ENCODE measurements around the gene ATP1A1.
A peak's percentile ranks its signal among the peaks of the same experiment; 100 is the strongest.

Gene ATP1A1

DNA sequence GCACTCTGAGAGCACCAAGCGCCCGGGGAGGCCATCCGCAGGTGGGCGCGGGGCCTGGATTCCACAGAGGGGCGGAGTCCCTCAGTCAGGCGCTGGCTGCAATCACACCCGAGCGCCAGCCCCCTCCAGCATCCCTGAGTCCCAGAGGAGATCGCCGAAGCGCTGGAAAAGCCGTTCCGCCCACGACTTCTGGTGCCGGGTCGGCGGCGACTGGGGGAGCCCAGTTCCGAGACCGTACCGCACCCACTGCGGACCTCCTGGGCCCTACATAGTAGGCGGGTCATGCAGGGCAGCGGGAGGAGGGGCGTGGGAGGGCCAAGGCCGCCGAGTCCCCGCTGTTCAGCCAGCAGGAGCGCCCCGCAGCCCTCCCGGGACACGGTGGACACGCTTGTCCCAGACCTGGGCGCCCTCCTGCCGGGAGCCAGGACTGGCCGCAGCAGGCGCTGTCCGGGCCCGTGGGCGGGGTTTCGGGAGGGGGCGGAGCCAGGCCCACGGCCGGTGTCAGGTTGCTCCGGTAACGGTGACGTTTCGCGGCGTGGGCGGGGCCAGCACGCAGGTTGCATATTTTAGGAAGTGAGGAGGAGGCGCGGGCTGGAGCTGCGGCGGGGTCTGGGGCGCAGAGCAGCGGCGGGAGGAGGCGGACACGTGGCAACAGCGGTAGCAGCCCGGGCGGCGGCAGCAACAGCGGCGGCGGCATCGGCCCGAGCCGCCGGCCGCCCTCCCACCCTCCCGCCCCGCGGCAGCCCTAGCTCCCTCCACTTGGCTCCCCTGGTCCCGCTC is at the start of gene ATP1A1:
Gene ATP1A1, plus strand, starts transcription at position 594 of the 780 bp plus-strand sequence. CDS start 268 bp downstream, outside the sequence.
- DNase-seq = peak; percentile 97

- DNase-seq = no peak
These were observed 49.6 kb upstream of the ATP1A1 start for GRCh38 chr1:116323491-116323890.

GRCh38 chr1:116324411-116324810 is 48.6 kb upstream of the ATP1A1 start:
- no peak for DNase-seq

DNA sequence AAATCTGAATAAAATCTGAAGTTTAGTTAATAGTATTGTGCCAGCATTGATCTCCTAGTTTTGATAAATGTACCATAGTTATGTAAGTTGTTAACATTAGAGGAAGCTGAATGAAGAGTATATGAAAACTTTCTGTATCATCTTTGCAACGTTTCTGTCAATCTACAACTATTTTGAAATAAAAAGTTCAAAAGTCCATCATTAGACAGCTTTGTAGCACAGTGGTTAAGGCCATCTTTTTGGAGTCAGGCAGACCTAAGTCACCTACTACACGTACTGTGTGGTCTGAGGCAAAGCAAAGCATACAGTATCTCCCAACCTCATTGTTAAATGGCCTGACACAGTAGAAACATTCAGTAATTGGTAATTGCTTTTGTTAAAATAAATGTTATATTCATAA is 47.9 kb upstream of the ATP1A1 start:
- DNase-seq = no peak

GRCh38 chr1:116325922-116326321 is 47.1 kb upstream of the ATP1A1 start:
- peak; percentile 71 for DNase-seq

DNA sequence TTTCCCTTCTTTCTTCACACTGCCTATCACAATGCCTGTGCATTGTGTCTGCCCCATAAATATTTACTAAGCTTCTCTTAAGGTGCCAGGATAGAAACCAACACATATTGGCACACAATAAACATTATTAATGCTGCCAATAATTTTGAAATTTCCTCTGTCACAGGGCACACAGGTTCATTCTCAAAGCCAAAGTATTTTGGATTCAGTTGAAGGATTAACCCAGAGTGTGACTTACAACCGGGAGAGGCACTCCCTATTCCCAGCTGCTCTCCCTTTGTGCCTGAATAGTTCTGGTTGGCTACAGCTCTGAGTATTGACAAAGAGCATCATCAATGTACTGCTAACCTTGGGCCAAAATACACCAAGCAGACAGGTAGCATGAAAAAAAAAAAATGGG is 46.6 kb upstream of the ATP1A1 start:
- no peak for DNase-seq

DNA sequence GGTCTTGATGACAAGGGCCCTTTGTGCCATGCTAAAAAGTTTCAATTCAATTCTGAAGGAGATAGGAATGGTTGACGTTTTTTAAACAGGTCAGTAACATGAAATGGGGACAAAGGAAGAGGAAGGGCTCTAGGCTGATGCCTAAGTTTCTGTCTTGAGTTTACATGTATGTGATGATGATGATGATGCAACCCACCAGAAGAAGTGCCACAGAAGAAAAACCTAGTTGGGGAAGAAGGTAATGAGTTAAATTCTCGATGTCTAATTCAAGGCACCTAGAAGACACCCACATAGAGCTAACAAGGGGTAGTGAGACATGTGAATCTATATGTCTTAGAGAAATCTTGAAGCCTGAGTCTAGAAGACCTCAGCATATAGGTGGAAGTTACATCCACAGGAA is 44.4 kb upstream of the ATP1A1 start:
- DNase-seq = no peak

DNA sequence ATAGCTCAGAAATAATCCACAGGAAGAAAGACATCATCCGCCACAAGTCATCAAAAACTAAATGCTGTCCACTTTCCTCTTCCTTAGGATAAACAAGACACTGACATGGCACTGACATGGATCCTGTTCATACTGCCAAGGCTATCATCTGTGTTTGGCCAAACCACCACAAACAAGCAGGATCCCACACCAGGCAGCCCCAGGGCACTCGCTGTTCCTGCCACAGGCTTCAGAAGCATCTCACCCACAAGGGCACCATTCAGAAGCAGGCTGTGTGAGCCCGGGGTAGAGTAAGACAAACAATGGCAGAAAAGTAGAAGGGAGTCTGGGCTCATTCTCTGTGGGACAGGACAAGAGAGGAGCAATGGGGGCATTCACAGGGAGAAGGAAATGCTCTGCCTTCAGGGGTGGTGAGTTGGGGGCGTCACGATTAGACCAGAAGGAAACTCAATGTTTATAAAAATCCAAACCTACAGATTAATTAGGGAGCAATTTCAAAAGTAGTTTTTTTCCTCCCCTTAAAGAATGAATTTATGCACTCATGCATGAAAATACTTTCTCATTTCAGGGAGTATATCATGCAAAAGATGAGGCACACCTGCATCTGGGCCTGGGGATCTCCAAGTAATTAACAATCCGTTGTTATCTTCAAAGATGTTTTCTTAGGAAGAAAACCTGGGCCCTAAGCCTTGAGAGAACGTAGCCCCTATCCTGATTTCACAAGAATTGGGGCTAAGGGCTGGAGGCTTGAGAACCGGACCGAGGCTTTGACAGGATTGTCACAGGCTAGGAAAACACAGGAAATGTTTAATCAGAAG is 43.3 kb upstream of the ATP1A1 start:
- no peak for DNase-seq

DNA sequence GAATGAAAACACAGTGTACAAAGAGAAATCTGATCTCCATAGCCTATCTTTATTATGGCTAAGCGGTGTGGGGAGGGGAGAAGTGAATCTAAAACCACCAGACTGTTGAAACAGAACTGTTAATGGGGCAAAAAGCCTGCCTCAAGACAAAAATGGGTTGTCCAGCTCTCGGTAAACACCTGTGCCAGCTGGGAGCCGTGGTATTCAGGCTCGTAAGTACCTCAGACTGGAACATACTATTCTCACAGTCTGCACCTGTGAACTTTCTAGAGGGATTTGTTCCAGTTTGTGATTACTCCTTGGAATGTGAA is 42.7 kb upstream of the ATP1A1 start:
- no peak for DNase-seq

DNA sequence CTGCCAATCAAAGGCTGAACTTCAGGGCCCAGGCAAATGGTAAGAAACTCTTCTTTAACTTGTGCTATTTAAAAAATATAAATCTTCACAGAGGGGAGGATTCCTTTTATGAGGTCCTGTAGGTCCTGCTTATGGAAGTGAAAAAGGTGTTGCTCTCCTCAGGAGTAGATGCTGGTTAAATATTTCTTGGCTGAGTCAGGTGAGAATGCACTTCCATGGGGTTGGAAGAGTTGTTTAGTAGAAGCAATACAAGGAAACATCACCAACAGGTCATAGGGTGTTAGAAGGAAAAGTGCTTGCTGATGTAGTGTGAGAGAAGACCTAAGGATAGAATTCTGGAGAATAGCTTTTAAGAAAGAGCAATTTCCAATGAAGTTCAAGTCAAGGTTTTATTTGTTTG is 42.2 kb upstream of the ATP1A1 start:
- no peak for DNase-seq

GRCh38 chr1:116331523-116331922 is 41.5 kb upstream of the ATP1A1 start:
- no peak for DNase-seq

DNA sequence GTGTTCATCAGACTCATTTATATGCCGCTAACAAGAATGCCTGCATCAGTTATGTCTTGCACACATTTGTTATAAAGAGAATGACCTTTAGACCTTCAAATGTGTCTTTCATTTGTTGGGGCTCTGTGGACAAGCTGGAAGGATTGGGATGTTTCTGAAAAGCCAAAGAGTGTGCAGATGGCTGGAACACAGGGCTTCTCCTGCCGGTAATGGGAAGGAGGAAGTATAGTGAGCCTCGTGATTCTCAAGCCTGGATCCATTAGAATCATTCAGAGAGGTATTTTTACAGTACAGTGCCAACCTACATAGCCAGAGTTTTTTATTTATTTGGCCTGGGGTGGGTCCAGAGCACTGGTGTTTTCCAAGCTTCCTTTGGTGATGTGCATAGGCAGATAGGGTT is 40.6 kb upstream of the ATP1A1 start:
- no peak for DNase-seq

GRCh38 chr1:116333171-116334014 is 39.7 kb upstream of the ATP1A1 start:
- no peak for DNase-seq

- DNase-seq = no peak
These were observed 39.0 kb upstream of the ATP1A1 start for GRCh38 chr1:116334015-116334547.

- DNase-seq = no peak
These were observed 38.0 kb upstream of the ATP1A1 start for GRCh38 chr1:116334868-116335635.

DNA sequence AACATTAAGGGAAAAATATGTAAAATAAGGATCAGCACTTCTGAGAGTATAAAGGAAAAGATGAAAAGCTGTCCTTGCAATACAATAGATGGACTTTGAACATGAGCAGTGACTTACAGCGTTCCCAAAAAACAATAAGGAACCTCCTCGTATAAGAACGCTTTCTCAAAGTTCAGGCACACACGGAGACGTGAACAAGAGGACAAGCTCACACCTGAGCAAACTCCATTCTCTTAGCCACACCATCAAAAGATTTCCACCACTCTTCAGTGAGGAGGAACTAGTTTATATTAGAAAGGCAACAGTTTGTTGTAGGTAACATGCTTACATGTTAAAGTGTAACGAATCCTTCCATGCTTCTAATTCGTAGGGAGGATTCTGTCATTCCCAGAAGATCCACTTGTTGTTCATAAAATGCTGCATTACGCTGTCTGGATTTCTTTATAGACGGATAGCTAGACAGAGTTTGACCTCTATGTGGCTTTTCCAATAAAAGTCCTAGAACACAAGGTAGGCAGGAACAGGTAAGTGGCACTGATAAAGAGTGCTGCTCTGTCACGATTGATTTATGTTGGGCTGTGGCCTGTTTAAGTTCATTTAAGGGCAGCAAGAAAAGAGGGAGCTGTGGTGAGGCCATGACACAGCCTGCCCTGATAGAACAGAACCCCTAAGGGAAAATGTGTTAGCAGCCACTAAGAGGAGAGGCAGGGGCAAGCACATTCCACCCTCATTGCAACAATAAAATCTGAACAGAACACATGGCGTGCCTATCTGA is 37.0 kb upstream of the ATP1A1 start:
- DNase-seq = no peak

DNA sequence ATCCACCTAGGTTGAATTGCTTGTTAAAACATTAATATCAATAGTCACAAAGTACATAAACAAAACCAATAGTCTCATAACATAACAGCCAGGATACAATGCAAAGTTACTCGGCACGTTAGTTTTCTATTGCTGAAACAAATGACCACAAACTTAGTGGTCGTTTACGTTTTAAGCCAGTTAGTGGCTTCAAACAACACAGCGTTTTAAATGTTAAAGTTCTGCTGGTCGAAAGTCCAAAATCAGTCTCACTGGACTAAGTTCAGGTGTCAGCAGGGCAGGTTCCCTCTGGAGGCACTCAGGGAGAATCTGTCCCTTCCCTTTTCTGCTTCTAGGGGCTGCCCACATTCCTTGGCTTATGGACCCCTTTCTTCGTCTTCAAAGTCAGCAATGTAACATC is 35.6 kb upstream of the ATP1A1 start:
- no peak for DNase-seq

DNA sequence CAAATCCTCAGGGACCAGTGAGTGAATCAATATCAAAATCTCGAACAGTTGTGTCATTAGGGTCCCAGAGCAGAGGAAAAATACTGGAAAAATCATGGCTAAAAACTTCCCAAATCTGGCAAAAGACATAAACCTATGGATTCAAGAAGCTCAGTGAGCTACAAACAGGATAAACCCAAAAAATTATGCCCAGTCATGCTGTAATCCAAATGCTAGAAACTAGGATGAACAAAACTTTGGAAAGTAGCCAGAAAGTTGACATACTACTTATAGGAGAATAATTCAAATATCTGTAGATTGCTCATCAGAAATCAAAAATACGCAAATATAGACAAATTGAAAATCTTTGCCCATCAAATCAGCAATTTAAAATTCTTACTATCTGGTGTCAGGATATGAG is 34.6 kb upstream of the ATP1A1 start:
- DNase-seq = no peak

- DNase-seq = no peak
These were observed 32.4 kb upstream of the ATP1A1 start for GRCh38 chr1:116340506-116341231.

DNA sequence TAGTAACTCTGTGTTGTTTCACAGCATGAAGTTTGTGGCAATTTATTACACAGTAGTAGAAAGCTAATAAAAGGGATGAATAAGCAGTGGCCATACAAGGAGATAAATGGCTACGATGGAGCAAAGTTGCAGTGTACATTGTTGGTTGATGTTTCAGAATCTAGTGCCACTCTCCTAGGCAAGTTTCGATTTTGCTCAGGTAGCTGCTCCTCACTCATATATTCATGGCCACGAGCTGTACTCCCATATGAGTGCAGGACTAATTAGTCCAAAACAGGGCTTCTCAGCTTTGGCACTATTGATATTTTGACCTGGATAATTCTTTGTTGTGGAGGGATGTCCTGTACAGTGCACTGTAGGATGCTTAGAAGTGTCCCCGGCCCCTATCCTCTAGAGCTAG is 30.0 kb upstream of the ATP1A1 start:
- no peak for DNase-seq

- no peak for DNase-seq
These were observed 28.0 kb upstream of the ATP1A1 start for GRCh38 chr1:116345011-116345410.
